ENCODE results near the gene BRCA2. TPM values are rescaled to one million over a fixed set of nuclear protein-coding genes. Genes with fewer than 3 reads are reported as not detected.

The BRCA2 gene
- total RNA-seq, 1 donor from 2014 or later = 2.4 TPM

GRCh38 chr13:32414580-32414979 lies 99.3 kb downstream of the BRCA2 start:
- Histone ChIP-seq H3K9me3 (peaks cover 3% of the 10 kb centered on the region), H3K4me1 (peaks cover 5% of the 10 kb centered on the region), H3K4me3 (no peak overlapping the region), H3K36me3 (no peaks in the 10 kb centered on the region), H3K27ac (no peak overlapping the region), H3K27me3 (ENCODE audit: low read depth) (no peaks in the 10 kb centered on the region)
- TF ChIP-seq, protein P1, sequence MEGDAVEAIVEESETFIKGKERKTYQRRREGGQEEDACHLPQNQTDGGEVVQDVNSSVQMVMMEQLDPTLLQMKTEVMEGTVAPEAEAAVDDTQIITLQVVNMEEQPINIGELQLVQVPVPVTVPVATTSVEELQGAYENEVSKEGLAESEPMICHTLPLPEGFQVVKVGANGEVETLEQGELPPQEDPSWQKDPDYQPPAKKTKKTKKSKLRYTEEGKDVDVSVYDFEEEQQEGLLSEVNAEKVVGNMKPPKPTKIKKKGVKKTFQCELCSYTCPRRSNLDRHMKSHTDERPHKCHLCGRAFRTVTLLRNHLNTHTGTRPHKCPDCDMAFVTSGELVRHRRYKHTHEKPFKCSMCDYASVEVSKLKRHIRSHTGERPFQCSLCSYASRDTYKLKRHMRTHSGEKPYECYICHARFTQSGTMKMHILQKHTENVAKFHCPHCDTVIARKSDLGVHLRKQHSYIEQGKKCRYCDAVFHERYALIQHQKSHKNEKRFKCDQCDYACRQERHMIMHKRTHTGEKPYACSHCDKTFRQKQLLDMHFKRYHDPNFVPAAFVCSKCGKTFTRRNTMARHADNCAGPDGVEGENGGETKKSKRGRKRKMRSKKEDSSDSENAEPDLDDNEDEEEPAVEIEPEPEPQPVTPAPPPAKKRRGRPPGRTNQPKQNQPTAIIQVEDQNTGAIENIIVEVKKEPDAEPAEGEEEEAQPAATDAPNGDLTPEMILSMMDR (IDR thresholded peaks at IDR 0.05) = no peak
- intact Hi-C loops (cut with DNase I) = no loop called here
- DNase-seq = no peak
- no peak for ATAC-seq

- no peaks in the 10 kb centered on the region for H3K27me3 ChIP-seq (ENCODE audit: low read depth)
- H3K27ac ChIP-seq = no peak overlapping the region
- peaks cover 6% of the 10 kb centered on the region for H3K9me3 ChIP-seq
- ATAC-seq = peak; percentile 34 to 51
- H3K36me3 ChIP-seq = peaks cover 3% of the 10 kb centered on the region
- DNase-seq = no peak
- H3K4me3 ChIP-seq = no peak overlapping the region
- intact Hi-C loops (cut with DNase I) = no loop called here
- peaks cover under 1% of the 10 kb centered on the region for H3K4me1 ChIP-seq
- TF ChIP-seq, protein P1 (IDR thresholded peaks at IDR 0.05) = peak; percentile 42
Observed at GRCh38 chr13:32415019-32415418, 99.7 kb downstream of the BRCA2 start.

DNA sequence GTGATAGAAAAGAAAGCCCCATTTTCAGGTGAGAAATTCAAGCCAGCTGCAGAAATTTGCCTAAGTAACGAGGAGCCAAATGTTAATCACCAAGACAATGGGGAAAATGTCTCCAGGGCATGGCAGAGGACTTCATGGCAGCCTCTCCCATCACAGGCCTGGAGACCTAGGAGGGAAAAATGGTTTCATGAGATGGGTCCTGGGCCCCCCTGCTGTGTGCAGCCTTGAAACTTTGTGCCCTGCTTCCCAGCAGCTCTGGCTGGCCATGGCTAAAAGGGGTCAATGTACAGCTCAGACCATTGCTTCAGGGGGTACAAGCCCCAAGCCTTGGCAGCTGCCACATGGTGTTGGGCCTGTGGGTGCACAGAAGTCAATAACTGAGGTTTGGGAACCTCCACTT lies 102.7 kb downstream of the BRCA2 start:
- Histone ChIP-seq H3K4me3 (no peak overlapping the region), H3K36me3 (peaks cover 4% of the 10 kb centered on the region), H3K4me1 (no peaks in the 10 kb centered on the region), H3K27me3 (ENCODE audit: low read depth) (no peaks in the 10 kb centered on the region), H3K9me3 (peaks cover 6% of the 10 kb centered on the region), H3K27ac (no peak overlapping the region)
- ATAC-seq (no peak), DNase-seq (no peak)
- TF ChIP-seq, protein P1 (IDR thresholded peaks at IDR 0.05) = no peak
- intact Hi-C loops (cut with DNase I) = no loop called here

GRCh38 chr13:32419862-32420261 lies 104.6 kb downstream of the BRCA2 start:
- Histone ChIP-seq H3K36me3 (peaks cover 4% of the 10 kb centered on the region), H3K4me1 (no peaks in the 10 kb centered on the region), H3K27me3 (ENCODE audit: low read depth) (no peaks in the 10 kb centered on the region), H3K9me3 (peaks cover 6% of the 10 kb centered on the region), H3K4me3 (no peak overlapping the region), H3K27ac (no peak overlapping the region)
- DNase-seq (no peak), ATAC-seq (no peak)
- intact Hi-C loops (cut with DNase I) = no loop called here
- TF ChIP-seq, protein P1 (IDR thresholded peaks at IDR 0.05) = no peak

DNA sequence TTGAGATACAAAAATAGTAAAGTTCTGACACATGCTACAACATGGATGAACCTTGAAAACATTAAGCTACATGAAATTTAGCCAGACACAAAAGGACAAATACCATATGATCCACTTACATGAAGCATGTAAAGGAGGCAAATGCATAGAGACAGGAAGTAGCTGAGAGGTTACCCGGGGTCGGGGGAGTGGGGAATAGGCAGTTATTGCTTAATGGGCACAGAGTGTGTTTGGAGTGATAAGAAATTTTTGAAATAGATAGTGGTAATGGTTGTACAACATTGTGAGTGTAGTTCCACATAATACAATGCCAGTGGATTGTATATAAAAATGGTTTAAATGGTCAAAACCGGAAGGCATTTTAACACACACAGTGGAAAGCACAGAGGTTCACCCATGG lies 108.3 kb downstream of the BRCA2 start:
- ATAC-seq = no peak
- intact Hi-C loops (cut with DNase I) = no loop called here

More for the DNA sequence above, 108.3 kb downstream of the BRCA2 start:
- H3K27ac ChIP-seq = no peak overlapping the region
- no peak for DNase-seq
- peaks cover 15% of the 10 kb centered on the region for H3K4me1 ChIP-seq
- peaks cover 4% of the 10 kb centered on the region for H3K36me3 ChIP-seq
- H3K4me3 ChIP-seq = no peak overlapping the region
- TF ChIP-seq, protein P1 (IDR thresholded peaks at IDR 0.05) = no peak
- peaks cover 6% of the 10 kb centered on the region for H3K9me3 ChIP-seq
- no peaks in the 10 kb centered on the region for H3K27me3 ChIP-seq (ENCODE audit: low read depth)
